HCT116 (cell line): Measurements from ENCODE around the gene BCL2L2. TPM values are rescaled to one million over a fixed set of nuclear protein-coding genes. Genes with fewer than 3 reads are reported as not detected.

ENCODE experiments used
- ATAC-seq: fragments of 200-7000 bp; cut with Tn5 transposase; 2 replicates; pipeline ENCODE4 v1.9.1; 2020; ENCODE audit warnings: mild to moderate bottlenecking, moderate library complexity
- BruUV-seq: library from RNA; stranded (reverse); fragments of 400-500 nt; replicated peaks from 2 replicates; lab custom pipeline; 2021; lab: Mats Ljungman, UMichigan
- CTCF ChIA-PET: fragments of 300-600 bp; sonication (Branson Sonifier 250); formaldehyde crosslinking; loops from one replicate; lab custom pipeline; 2021; ENCODE audit warnings: antibody characterized with exemption; lab: Charles Lee
- POLR2A ChIA-PET: fragments of 300-600, 350-600 bp; sonication (Branson Sonifier 250); formaldehyde crosslinking; loops from one replicate; lab custom pipeline; 2021; ENCODE audit warnings: antibody characterized with exemption; lab: Charles Lee
- RAD21 ChIA-PET, 2 experiments: fragments of 300-600 bp; sonication (Branson Sonifier 250); formaldehyde crosslinking; loops; one replicate each; lab custom pipeline; 2023; ENCODE audit warnings: low total read pairs in 2 of 2; ENCODE audit not compliant: uncharacterized antibody in 2 of 2, unreplicated experiment in 2 of 2, low non-redundant PET in 1 of 2; lab: Charles Lee
- DNase-seq: peaks from one replicate; pipeline ENCODE4 v3.0.0-alpha.2; 2010; ENCODE audit warnings: low read depth, low spot score
- H2AFZ ChIP-seq: fragments of 200-600 bp; shearing (Covaris generic), sonication (generic); 2 replicates; pipeline ENCODE4 v1.6.1; 2017; ENCODE audit warnings: low read depth, mixed run types, mixed read lengths, antibody characterized with exemption, low read length; ENCODE audit not compliant: poor library complexity, severe bottlenecking
- H3K27ac ChIP-seq: 2 replicates; pipeline ENCODE4 v1.5.1; 2012; ENCODE audit warnings: low read depth, low read length
- H3K27me3 ChIP-seq: fragments of 200-600 bp; sonication (generic); 2 replicates; pipeline ENCODE4 v1.6.1; 2016; ENCODE audit warnings: mixed run types, low read length, mixed read lengths; ENCODE audit not compliant: insufficient read depth
- H3K36me3 ChIP-seq, 2 experiments: fragments of 200-500 bp in 1 of 2; fragments of 200-600 bp in 1 of 2; sonication (Bioruptor generic) in 1 of 2; sonication (generic) in 1 of 2; 2 replicates each; pipeline versions ENCODE4 v1.5.1 to v1.6.1; 2014 to 2016; ENCODE audit warnings: low read length in 2 of 2, inconsistent platforms in 1 of 2, mixed read lengths in 1 of 2, mixed run types in 1 of 2; ENCODE audit not compliant: insufficient read depth in 2 of 2, control insufficient read depth in 1 of 2
- H3K4me1 ChIP-seq, 2 experiments: fragments of 200-600 bp in 1 of 2; sonication (generic) in 1 of 2; 2 replicates each; pipeline versions ENCODE4 v1.5.1 to v1.6.1; 2012 to 2017; ENCODE audit warnings: low read length in 2 of 2, inconsistent platforms in 1 of 2, mild to moderate bottlenecking in 1 of 2, mixed read lengths in 1 of 2, mixed run types in 1 of 2, moderate library complexity in 1 of 2; ENCODE audit not compliant: insufficient read depth in 2 of 2, control insufficient read depth in 1 of 2
- H3K4me2 ChIP-seq: fragments of 200-600 bp; sonication (generic); 2 replicates; pipeline ENCODE4 v1.6.1; 2017; ENCODE audit warnings: mixed run types, low read length, mixed read lengths
- H3K4me3 ChIP-seq, 2 experiments: fragments of 200-600 bp in 1 of 2; sonication (generic) in 1 of 2; replicated peaks in 1 of 2; 2 replicates each; pipeline ENCODE4 v1.5.1; 2011 to 2016; ENCODE audit warnings: low read length in 2 of 2, control low read depth in 1 of 2, low read depth in 1 of 2, mild to moderate bottlenecking in 1 of 2, mixed read lengths in 1 of 2, mixed run types in 1 of 2
- H3K79me2 ChIP-seq: fragments of 200-600 bp; sonication (generic); 2 replicates; pipeline ENCODE4 v1.6.1; 2017; ENCODE audit warnings: mild to moderate bottlenecking, mixed run types, low read length, moderate library complexity, mixed read lengths; ENCODE audit not compliant: insufficient read depth
- H3K9ac ChIP-seq: fragments of 200-600 bp; sonication (generic); 2 replicates; pipeline ENCODE4 v1.6.1; 2016; ENCODE audit warnings: low read length, mixed read lengths
- H3K9me2 ChIP-seq: fragments of 200-600 bp; sonication (generic), shearing (Covaris generic); 2 replicates; pipeline ENCODE4 v1.6.1; 2017; ENCODE audit warnings: mixed run types, mild to moderate bottlenecking, moderate library complexity; ENCODE audit not compliant: insufficient read depth
- H3K9me3 ChIP-seq, 2 experiments: fragments of 200-500 bp in 1 of 2; fragments of 200-600 bp in 1 of 2; sonication (Bioruptor generic) in 1 of 2; sonication (generic) in 1 of 2; 2 replicates each; pipeline ENCODE4 v1.6.1; 2014 to 2017; ENCODE audit warnings: low read length in 2 of 2, mixed read lengths in 2 of 2, inconsistent platforms in 1 of 2, low read depth in 1 of 2, mild to moderate bottlenecking in 1 of 2, mixed run types in 1 of 2, moderate library complexity in 1 of 2; ENCODE audit not compliant: control insufficient read depth in 1 of 2, insufficient read depth in 1 of 2
- H4K20me1 ChIP-seq: fragments of 200-600 bp; sonication (generic), shearing (Covaris generic); 2 replicates; pipeline ENCODE4 v1.6.1; 2017; ENCODE audit warnings: mixed run types, mild to moderate bottlenecking, moderate library complexity; ENCODE audit not compliant: insufficient read depth
- CEBPB ChIP-seq: IDR thresholded peaks from 2 replicates; pipeline ENCODE4 v1.6.1; 2012; ENCODE audit warnings: low read depth
- CTCF ChIP-seq, 3 experiments: fragments of 200-600 bp in 1 of 3; sonication (generic) in 1 of 3; IDR thresholded peaks in 2 of 3; conservative IDR thresholded peaks in 1 of 3; 2 replicates each; pipeline ENCODE4 v1.5.1; 2012 to 2017; ENCODE audit warnings: low read depth in 2 of 3, low read length in 2 of 3, antibody characterized with exemption in 1 of 3, borderline replicate concordance in 1 of 3, control low read depth in 1 of 3, mild to moderate bottlenecking in 1 of 3, mixed read lengths in 1 of 3, mixed run types in 1 of 3, moderate library complexity in 1 of 3; ENCODE audit not compliant: insufficient read depth in 1 of 3
- EGR1 ChIP-seq: IDR thresholded peaks from 2 replicates; pipeline ENCODE4 v1.6.1; 2012; ENCODE audit warnings: low read depth
- JUND ChIP-seq: IDR thresholded peaks from 2 replicates; pipeline ENCODE4 v1.6.1; 2012
- POLR2A ChIP-seq: IDR thresholded peaks from 2 replicates; pipeline ENCODE4 v1.7.0; 2011; ENCODE audit warnings: borderline replicate concordance; ENCODE audit not compliant: insufficient read depth, insufficient read length; ENCODE audit errors: extremely low read depth
- SIN3A ChIP-seq: IDR thresholded peaks from 2 replicates; pipeline ENCODE4 v1.6.1; 2012; ENCODE audit warnings: low read depth
- SRF ChIP-seq: IDR thresholded peaks from 2 replicates; pipeline ENCODE4 v1.6.1; 2012; ENCODE audit warnings: low read depth
- YY1 ChIP-seq: IDR thresholded peaks from 2 replicates; pipeline ENCODE4 v1.6.1; 2011; ENCODE audit warnings: low read length, low read depth, moderate library complexity, mild to moderate bottlenecking; ENCODE audit not compliant: insufficient replicate concordance; ENCODE audit errors: extremely low read depth
- intact Hi-C: fragments of 100-400 bp; cut with micrococcal nuclease; formaldehyde crosslinking; loops from 2 replicates; pipeline ENCODE4 v1.10.0; 2022
- total RNA-seq: library from RNA; stranded (reverse); gene quantifications from one replicate; pipeline ENCODE4 v1.2.1, GENCODE V29; 2021; ENCODE audit not compliant: unreplicated experiment

The BCL2L2 gene
- total RNA-seq, 1 experiment from 2014 or later = 25.5 TPM

GRCh38 chr14:23297611-23298277 is 8.9 kb upstream of the BCL2L2 start (continued):
- TF ChIP-seq YY1 (no peak), EGR1 (no peak), CEBPB (no peak), POLR2A (no peak), JUND (no peak), CTCF (IDR thresholded peaks at IDR 0.05 in 2 of 3, conservative IDR thresholded peaks at IDR 0.05 in 1 of 3; ENCODE audit: borderline replicate concordance in 1 of 3, insufficient read depth in 1 of 3, low read depth in 2 of 3, low read length in 2 of 3) (no peak), SRF (no peak)
- TF ChIP-seq, all 23 proteins: peak for 0

GRCh38 chr14:23299211-23299957 is 7.2 kb upstream of the BCL2L2 start:
- H3K27me3 ChIP-seq = no peaks in the 10 kb centered on the region
- TF ChIP-seq SIN3A (no peak), CTCF (IDR thresholded peaks at IDR 0.05 in 2 of 3, conservative IDR thresholded peaks at IDR 0.05 in 1 of 3; ENCODE audit: borderline replicate concordance in 1 of 3, insufficient read depth in 1 of 3, low read depth in 2 of 3, low read length in 2 of 3) (peak in 2 of 3 experiments; percentile 16 to 50; a peak in 3 of 6 replicates)
- no peaks in the 10 kb centered on the region for H4K20me1 ChIP-seq
- no peaks in the 10 kb centered on the region for H3K36me3 ChIP-seq
- ChIA-PET POLR2A (no interaction called here), RAD21 (interaction anchor here in 1 of 2 experiments (0.7 kb wide), 1 partner anchor 81 kb away, joined by 4 read pairs; no protein-coding TSS in a partner anchor), CTCF (interaction anchor here (0.7 to 4.8 kb wide), 7 partner anchors 12 to 293 kb away, joined by 3 to 27 read pairs (median 3); partner anchors contain the start of genes HOMEZ and PABPN1)
- H3K9me3 ChIP-seq = no peaks in the 10 kb centered on the region
- intact Hi-C loops = loop anchor here (1.0 to 2.0 kb wide), 2 partner anchors 34 to 179 kb away; no protein-coding TSS in a partner anchor
- no peaks in the 10 kb centered on the region for H3K79me2 ChIP-seq
- ATAC-seq (no peak), DNase-seq (no peak)
- no peak overlapping the region for H3K9ac ChIP-seq
- H3K27ac ChIP-seq = no peak overlapping the region
- BruUV-seq = no TSS peak
- H3K4me3 ChIP-seq = no peak overlapping the region
- no peak overlapping the region for H2AFZ ChIP-seq
- H3K9me2 ChIP-seq = no peaks in the 10 kb centered on the region
- peaks cover 19 to 43% of the 10 kb centered on the region in 2 experiments for H3K4me1 ChIP-seq
- H3K4me2 ChIP-seq = no peak overlapping the region; the same call in 1 of the 2 replicates
